Panc1 (cell line): Measurements from ENCODE around the gene LAMC2. TPM values are rescaled to one million over a fixed set of nuclear protein-coding genes. Genes with fewer than 3 reads are reported as not detected.

Experiments
- ATAC-seq: fragments of 200-7000 bp; cut with Tn5 transposase; 2 replicates; pipeline ENCODE4 v1.9.1; 2020; ENCODE audit warnings: mild to moderate bottlenecking, moderate library complexity
- BruUV-seq: library from RNA; stranded (reverse); fragments of 400-500 nt; replicated peaks from 2 replicates; lab custom pipeline; 2021; lab: Mats Ljungman, UMichigan
- CTCF ChIA-PET: fragments of 300-600 bp; sonication (Branson Sonifier 250); formaldehyde crosslinking; loops from one replicate; lab custom pipeline; 2022; ENCODE audit warnings: antibody characterized with exemption; lab: Charles Lee
- POLR2A ChIA-PET: fragments of 300-600 bp; sonication (Branson Sonifier 250); formaldehyde crosslinking; loops from one replicate; lab custom pipeline; 2022; ENCODE audit warnings: antibody characterized with exemption; lab: Charles Lee
- DNase-seq: peaks from one replicate; pipeline ENCODE4 v3.0.0-alpha.2; 2010; ENCODE audit warnings: low read depth, low spot score
- H3K27ac ChIP-seq: 2 replicates; pipeline ENCODE4 v1.5.1; 2011; ENCODE audit warnings: mild to moderate bottlenecking, low read length, inconsistent platforms
- H3K27me3 ChIP-seq: fragments of 200-500 bp; sonication (Bioruptor generic); 2 replicates; pipeline ENCODE4 v1.6.0; 2014; ENCODE audit warnings: low read length, inconsistent platforms; ENCODE audit not compliant: control insufficient read depth, insufficient read depth
- H3K36me3 ChIP-seq: fragments of 200-500 bp; sonication (Bioruptor generic); 2 replicates; pipeline ENCODE4 v1.5.1; 2014; ENCODE audit warnings: inconsistent platforms, mild to moderate bottlenecking, low read length, moderate library complexity; ENCODE audit not compliant: control insufficient read depth, insufficient read depth
- H3K4me1 ChIP-seq: 2 replicates; pipeline ENCODE4 v1.5.1; 2011; ENCODE audit warnings: inconsistent platforms, mild to moderate bottlenecking, low read length, moderate library complexity; ENCODE audit not compliant: control insufficient read depth, insufficient read depth
- H3K4me3 ChIP-seq, 2 experiments: 2 replicates each; pipeline ENCODE4 v1.5.1; 2011 to 2012; ENCODE audit warnings: low read depth in 2 of 2, low read length in 2 of 2, mild to moderate bottlenecking in 2 of 2, inconsistent platforms in 1 of 2, moderate library complexity in 1 of 2
- H3K9me3 ChIP-seq: fragments of 200-500 bp; sonication (Bioruptor generic); 2 replicates; pipeline ENCODE4 v1.5.1; 2014; ENCODE audit warnings: low read depth, mild to moderate bottlenecking, inconsistent platforms, low read length, moderate library complexity; ENCODE audit not compliant: control insufficient read depth, insufficient read depth
- POLR2AphosphoS5 ChIP-seq: IDR thresholded peaks from 2 replicates; pipeline ENCODE4 v1.6.1; 2012; ENCODE audit warnings: mild to moderate bottlenecking, low read depth, low read length, moderate library complexity
- REST ChIP-seq, 2 experiments: IDR thresholded peaks; 2 replicates each; pipeline ENCODE4 v1.6.1; 2011 to 2012; ENCODE audit warnings: low read depth in 2 of 2, control low read depth in 1 of 2, low read length in 1 of 2, mild to moderate bottlenecking in 1 of 2, moderate library complexity in 1 of 2; ENCODE audit not compliant: insufficient read depth in 1 of 2
- SIN3A ChIP-seq: IDR thresholded peaks from 2 replicates; pipeline ENCODE4 v1.6.1; 2012; ENCODE audit warnings: low read depth, mild to moderate bottlenecking, low read length, moderate library complexity, borderline replicate concordance; ENCODE audit not compliant: insufficient read depth
- TCF7L2 ChIP-seq: IDR thresholded peaks from 2 replicates; pipeline ENCODE4 v1.6.1; 2011; ENCODE audit warnings: mild to moderate bottlenecking, low read depth, low read length, inconsistent platforms
- in situ Hi-C: cut with HindIII; loops from 2 replicates; pipeline ENCODE4 v1.10.0; 2016; ENCODE audit warnings: low sequenced_read_pairs, low pct_unique_long_range_greater_than_20kb
- intact Hi-C: fragments of 100-400 bp; cut with micrococcal nuclease; formaldehyde crosslinking; loops from one replicate; pipeline ENCODE4 v1.10.0; 2022; ENCODE audit not compliant: unreplicated experiment
- total RNA-seq: library from RNA; stranded (reverse); gene quantifications from one replicate; pipeline ENCODE4 v1.2.1, GENCODE V29; 2021; ENCODE audit not compliant: unreplicated experiment
- TF ChIP-seq, protein P1 (sequence below): fragments of 450-650 bp; IDR thresholded peaks from 2 replicates; pipeline ENCODE4 v1.5.1; 2017; ENCODE audit warnings: mild to moderate bottlenecking

The LAMC2 gene
- total RNA-seq, 1 experiment from 2014 or later, result 8.3 TPM

DNA sequence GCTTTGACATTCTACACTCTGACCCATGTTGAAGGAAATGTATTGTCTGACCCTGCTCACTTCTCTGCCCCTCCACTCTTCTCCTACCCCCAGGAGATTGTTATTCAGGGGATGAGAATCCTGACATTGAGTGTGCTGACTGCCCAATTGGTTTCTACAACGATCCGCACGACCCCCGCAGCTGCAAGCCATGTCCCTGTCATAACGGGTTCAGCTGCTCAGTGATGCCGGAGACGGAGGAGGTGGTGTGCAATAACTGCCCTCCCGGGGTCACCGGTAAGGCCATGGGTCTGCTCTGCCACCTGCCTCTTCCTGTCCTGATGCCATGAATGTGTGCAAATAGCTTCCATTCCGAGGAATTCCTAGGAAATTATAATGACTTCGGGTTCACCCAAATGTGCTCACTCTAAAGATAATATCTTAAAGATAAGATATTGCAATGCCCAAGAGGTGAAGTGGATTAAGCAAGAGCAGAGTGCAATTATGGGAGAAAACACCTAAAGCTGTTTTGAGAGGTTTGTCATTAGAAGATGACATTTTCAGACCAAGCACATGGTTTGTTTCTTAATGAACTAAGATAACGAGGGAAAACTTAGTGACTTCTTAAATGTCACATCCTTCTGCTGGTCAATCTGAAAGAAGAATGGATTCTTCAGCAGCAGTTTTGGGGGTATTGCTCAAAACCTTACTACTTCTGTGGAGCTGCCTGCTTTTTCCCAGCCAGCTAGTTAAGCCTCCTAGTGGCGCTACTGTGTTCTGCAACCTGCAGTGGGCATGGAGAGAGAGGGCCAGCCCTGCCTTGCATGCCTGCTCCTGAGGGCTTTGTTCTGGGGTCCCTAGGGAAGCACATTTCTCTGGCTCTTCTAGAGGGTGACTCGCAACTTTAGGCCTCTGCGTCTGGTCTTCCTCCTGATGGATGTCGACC is 41.6 kb downstream of the LAMC2 start:
- intact Hi-C loops, result no loop called here
- Histone ChIP-seq H3K4me3 (no peak overlapping the region), H3K27me3 (no peaks in the 10 kb centered on the region), H3K4me1 (no peaks in the 10 kb centered on the region), H3K9me3 (no peaks in the 10 kb centered on the region), H3K27ac (no peak overlapping the region), H3K36me3 (no peaks in the 10 kb centered on the region)
- peak; percentile 15 for DNase-seq
- ATAC-seq, result peak; percentile 79; the same call in 1 of the 2 replicates
- no peak for TF ChIP-seq TCF7L2
- no peak for TF ChIP-seq POLR2AphosphoS5
- TF ChIP-seq REST (IDR thresholded peaks at IDR 0.05; ENCODE audit: insufficient read depth in 1 of 2, low read depth in 2 of 2, low read length in 1 of 2), result no peak
- TF ChIP-seq SIN3A, result no peak
- TF ChIP-seq, protein P1, sequence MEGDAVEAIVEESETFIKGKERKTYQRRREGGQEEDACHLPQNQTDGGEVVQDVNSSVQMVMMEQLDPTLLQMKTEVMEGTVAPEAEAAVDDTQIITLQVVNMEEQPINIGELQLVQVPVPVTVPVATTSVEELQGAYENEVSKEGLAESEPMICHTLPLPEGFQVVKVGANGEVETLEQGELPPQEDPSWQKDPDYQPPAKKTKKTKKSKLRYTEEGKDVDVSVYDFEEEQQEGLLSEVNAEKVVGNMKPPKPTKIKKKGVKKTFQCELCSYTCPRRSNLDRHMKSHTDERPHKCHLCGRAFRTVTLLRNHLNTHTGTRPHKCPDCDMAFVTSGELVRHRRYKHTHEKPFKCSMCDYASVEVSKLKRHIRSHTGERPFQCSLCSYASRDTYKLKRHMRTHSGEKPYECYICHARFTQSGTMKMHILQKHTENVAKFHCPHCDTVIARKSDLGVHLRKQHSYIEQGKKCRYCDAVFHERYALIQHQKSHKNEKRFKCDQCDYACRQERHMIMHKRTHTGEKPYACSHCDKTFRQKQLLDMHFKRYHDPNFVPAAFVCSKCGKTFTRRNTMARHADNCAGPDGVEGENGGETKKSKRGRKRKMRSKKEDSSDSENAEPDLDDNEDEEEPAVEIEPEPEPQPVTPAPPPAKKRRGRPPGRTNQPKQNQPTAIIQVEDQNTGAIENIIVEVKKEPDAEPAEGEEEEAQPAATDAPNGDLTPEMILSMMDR, result peak; percentile 82
- no TSS peak for BruUV-seq
- in situ Hi-C loops, result no loop called here
- ChIA-PET CTCF (interaction anchor here (0.6 to 1.3 kb wide), 5 partner anchors 17 to 265 kb away, joined by 3 to 7 read pairs (median 4); no protein-coding TSS in a partner anchor), POLR2A (no interaction called here)

GRCh38 chr1:183228347-183229220 is 42.5 kb downstream of the LAMC2 start:
- no peak for ATAC-seq
- intact Hi-C loops, result no loop called here
- Histone ChIP-seq H3K27me3 (no peaks in the 10 kb centered on the region), H3K4me1 (no peaks in the 10 kb centered on the region), H3K27ac (no peak overlapping the region), H3K36me3 (no peaks in the 10 kb centered on the region), H3K4me3 (no peak overlapping the region), H3K9me3 (no peaks in the 10 kb centered on the region)
- DNase-seq, result no peak
- ChIA-PET POLR2A (no interaction called here), CTCF (interaction anchor here (0.6 to 1.3 kb wide), 3 partner anchors 18 to 266 kb away, joined by 3 to 4 read pairs (median 4); no protein-coding TSS in a partner anchor)
- in situ Hi-C loops, result no loop called here
- TF ChIP-seq, protein P1, result peak; percentile 39
- no peak for TF ChIP-seq REST (IDR thresholded peaks at IDR 0.05; ENCODE audit: insufficient read depth in 1 of 2, low read depth in 2 of 2, low read length in 1 of 2)
- TF ChIP-seq TCF7L2, result 0 out of 2 replicates have a peak, but pooled peaks have one; percentile 27
- no peak for TF ChIP-seq POLR2AphosphoS5
- no peak for TF ChIP-seq SIN3A
- BruUV-seq, result no TSS peak
